ENCODE results near the gene SPTLC2.

Gene SPTLC2

DNA sequence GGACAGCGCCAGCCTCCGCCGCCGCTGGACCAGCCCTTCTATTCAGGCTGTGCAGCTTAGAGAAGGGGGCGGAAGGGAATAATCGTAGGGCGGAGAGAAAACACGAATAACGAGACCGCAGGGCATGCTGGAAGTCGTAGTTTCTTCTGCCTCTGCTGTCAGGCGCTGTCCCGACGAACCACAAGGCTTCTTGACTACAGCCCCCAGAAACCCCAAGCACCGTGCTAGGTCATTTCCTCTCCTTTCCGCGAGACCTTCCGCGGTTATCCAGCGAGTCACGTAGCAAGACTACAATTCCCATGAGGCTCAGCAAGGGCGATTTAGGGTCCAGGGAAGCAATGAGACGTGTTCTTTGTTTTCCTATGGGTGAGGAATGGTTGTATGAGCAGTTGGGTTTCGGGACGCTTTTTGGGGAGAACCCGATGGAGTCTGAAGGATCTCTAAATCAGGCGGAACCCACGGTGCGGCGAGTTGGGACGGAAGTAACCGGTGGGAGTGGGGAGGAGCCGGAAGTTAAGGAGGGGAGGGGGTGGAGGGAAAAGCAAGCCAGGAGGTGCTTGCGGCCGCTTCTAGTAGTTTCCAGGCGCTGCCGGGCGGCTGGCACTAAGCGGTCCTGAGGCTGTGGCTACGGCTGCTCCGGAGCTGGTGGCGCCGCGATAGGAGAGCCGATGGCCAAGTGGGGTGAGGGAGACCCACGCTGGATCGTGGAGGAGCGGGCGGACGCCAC lies 158.8 kb downstream of the SPTLC2 start, which contains the start of the genes AHSA1 and VIPAS39:
Gene AHSA1 (plus strand): TSS at position 572 of the 727 bp plus-strand sequence. CDS start 97 bp downstream, at position 669.
Gene VIPAS39 (minus strand): TSS at position 80 of the 727 bp plus-strand sequence. CDS start 3,499 bp downstream, outside the sequence.
- H3K4me1 Mint-ChIP-seq = peaks cover 23% of the 10 kb centered on the region

DNA sequence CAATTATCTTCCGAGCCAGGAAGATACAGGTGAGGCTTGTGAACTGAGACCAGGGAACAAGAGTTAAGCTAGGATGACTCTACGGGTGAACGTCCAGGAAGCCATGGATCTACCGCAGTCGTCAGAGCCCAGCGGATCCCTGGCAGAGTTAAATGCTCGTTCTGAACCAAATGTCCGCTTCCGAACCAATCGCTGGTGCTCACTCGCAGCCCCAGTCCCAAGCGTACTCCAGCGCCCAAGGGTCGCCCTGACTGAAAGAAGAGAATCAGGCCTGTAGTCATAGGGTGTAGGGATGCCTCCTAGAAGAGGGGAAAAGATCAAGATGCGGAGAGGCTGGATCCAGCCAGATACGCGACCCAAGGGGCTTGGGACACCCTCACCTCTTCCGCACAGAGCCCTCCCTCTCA lies 159.3 kb downstream of the SPTLC2 start:
- DNase-seq (ENCODE audit: low spot score in 2 of 2) (no peak), ATAC-seq (ENCODE audit: low read depth) (peak; percentile 1)
- Mint-ChIP-seq H3K4me1 (peaks cover 23% of the 10 kb centered on the region), H3K4me3 (peak overlapping the region; percentile 100), H3K27me3 (no peaks in the 10 kb centered on the region), H3K36me3 (peaks cover 22% of the 10 kb centered on the region), H3K9me3 (no peaks in the 10 kb centered on the region), H3K27ac (peak overlapping the region; percentile 98)

More for the DNA sequence above, 158.8 kb downstream of the SPTLC2 start, which contains the start of the genes AHSA1 and VIPAS39:
- Mint-ChIP-seq H3K9me3 (no peaks in the 10 kb centered on the region), H3K4me3 (peak within 1 kb of the TSS; percentile 100), H3K27me3 (no peaks in the 10 kb centered on the region), H3K27ac (peak within 1 kb of the TSS; percentile 98), H3K36me3 (peaks cover 24% of the 10 kb centered on the region)
- DNase-seq (ENCODE audit: low spot score in 2 of 2) = peak; percentile 85 to 90
- ATAC-seq (ENCODE audit: low read depth) = peak; percentile 91
